HCT116 (cell line): ENCODE results near the gene MINDY4. TPM values are rescaled to one million over a fixed set of nuclear protein-coding genes. Genes with fewer than 3 reads are reported as not detected.

Experiments
- ATAC-seq: fragments of 200-7000 bp; cut with Tn5 transposase; 2 replicates; pipeline ENCODE4 v1.9.1; 2020; ENCODE audit warnings: mild to moderate bottlenecking, moderate library complexity
- BruUV-seq: library from RNA; stranded (reverse); fragments of 400-500 nt; replicated peaks from 2 replicates; lab custom pipeline; 2021; lab: Mats Ljungman, UMichigan
- CTCF ChIA-PET: fragments of 300-600 bp; sonication (Branson Sonifier 250); formaldehyde crosslinking; loops from one replicate; lab custom pipeline; 2021; ENCODE audit warnings: antibody characterized with exemption; lab: Charles Lee
- POLR2A ChIA-PET: fragments of 300-600, 350-600 bp; sonication (Branson Sonifier 250); formaldehyde crosslinking; loops from one replicate; lab custom pipeline; 2021; ENCODE audit warnings: antibody characterized with exemption; lab: Charles Lee
- RAD21 ChIA-PET, 2 experiments: fragments of 300-600 bp; sonication (Branson Sonifier 250); formaldehyde crosslinking; loops; one replicate each; lab custom pipeline; 2023; ENCODE audit warnings: low total read pairs in 2 of 2; ENCODE audit not compliant: uncharacterized antibody in 2 of 2, unreplicated experiment in 2 of 2, low non-redundant PET in 1 of 2; lab: Charles Lee
- DNase-seq: peaks from one replicate; pipeline ENCODE4 v3.0.0-alpha.2; 2010; ENCODE audit warnings: low read depth, low spot score
- H2AFZ ChIP-seq: fragments of 200-600 bp; shearing (Covaris generic), sonication (generic); 2 replicates; pipeline ENCODE4 v1.6.1; 2017; ENCODE audit warnings: low read depth, mixed run types, mixed read lengths, antibody characterized with exemption, low read length; ENCODE audit not compliant: poor library complexity, severe bottlenecking
- H3K27ac ChIP-seq: 2 replicates; pipeline ENCODE4 v1.5.1; 2012; ENCODE audit warnings: low read depth, low read length
- H3K27me3 ChIP-seq: fragments of 200-600 bp; sonication (generic); 2 replicates; pipeline ENCODE4 v1.6.1; 2016; ENCODE audit warnings: mixed run types, low read length, mixed read lengths; ENCODE audit not compliant: insufficient read depth
- H3K36me3 ChIP-seq, 2 experiments: fragments of 200-500 bp in 1 of 2; fragments of 200-600 bp in 1 of 2; sonication (Bioruptor generic) in 1 of 2; sonication (generic) in 1 of 2; 2 replicates each; pipeline versions ENCODE4 v1.5.1 to v1.6.1; 2014 to 2016; ENCODE audit warnings: low read length in 2 of 2, inconsistent platforms in 1 of 2, mixed read lengths in 1 of 2, mixed run types in 1 of 2; ENCODE audit not compliant: insufficient read depth in 2 of 2, control insufficient read depth in 1 of 2
- H3K4me1 ChIP-seq, 2 experiments: fragments of 200-600 bp in 1 of 2; sonication (generic) in 1 of 2; 2 replicates each; pipeline versions ENCODE4 v1.5.1 to v1.6.1; 2012 to 2017; ENCODE audit warnings: low read length in 2 of 2, inconsistent platforms in 1 of 2, mild to moderate bottlenecking in 1 of 2, mixed read lengths in 1 of 2, mixed run types in 1 of 2, moderate library complexity in 1 of 2; ENCODE audit not compliant: insufficient read depth in 2 of 2, control insufficient read depth in 1 of 2
- H3K4me2 ChIP-seq: fragments of 200-600 bp; sonication (generic); 2 replicates; pipeline ENCODE4 v1.6.1; 2017; ENCODE audit warnings: mixed run types, low read length, mixed read lengths
- H3K4me3 ChIP-seq, 2 experiments: fragments of 200-600 bp in 1 of 2; sonication (generic) in 1 of 2; replicated peaks in 1 of 2; 2 replicates each; pipeline ENCODE4 v1.5.1; 2011 to 2016; ENCODE audit warnings: low read length in 2 of 2, control low read depth in 1 of 2, low read depth in 1 of 2, mild to moderate bottlenecking in 1 of 2, mixed read lengths in 1 of 2, mixed run types in 1 of 2
- H3K79me2 ChIP-seq: fragments of 200-600 bp; sonication (generic); 2 replicates; pipeline ENCODE4 v1.6.1; 2017; ENCODE audit warnings: mild to moderate bottlenecking, mixed run types, low read length, moderate library complexity, mixed read lengths; ENCODE audit not compliant: insufficient read depth
- H3K9ac ChIP-seq: fragments of 200-600 bp; sonication (generic); 2 replicates; pipeline ENCODE4 v1.6.1; 2016; ENCODE audit warnings: low read length, mixed read lengths
- H3K9me2 ChIP-seq: fragments of 200-600 bp; sonication (generic), shearing (Covaris generic); 2 replicates; pipeline ENCODE4 v1.6.1; 2017; ENCODE audit warnings: mixed run types, mild to moderate bottlenecking, moderate library complexity; ENCODE audit not compliant: insufficient read depth
- H3K9me3 ChIP-seq, 2 experiments: fragments of 200-500 bp in 1 of 2; fragments of 200-600 bp in 1 of 2; sonication (Bioruptor generic) in 1 of 2; sonication (generic) in 1 of 2; 2 replicates each; pipeline ENCODE4 v1.6.1; 2014 to 2017; ENCODE audit warnings: low read length in 2 of 2, mixed read lengths in 2 of 2, inconsistent platforms in 1 of 2, low read depth in 1 of 2, mild to moderate bottlenecking in 1 of 2, mixed run types in 1 of 2, moderate library complexity in 1 of 2; ENCODE audit not compliant: control insufficient read depth in 1 of 2, insufficient read depth in 1 of 2
- H4K20me1 ChIP-seq: fragments of 200-600 bp; sonication (generic), shearing (Covaris generic); 2 replicates; pipeline ENCODE4 v1.6.1; 2017; ENCODE audit warnings: mixed run types, mild to moderate bottlenecking, moderate library complexity; ENCODE audit not compliant: insufficient read depth
- CEBPB ChIP-seq: IDR thresholded peaks from 2 replicates; pipeline ENCODE4 v1.6.1; 2012; ENCODE audit warnings: low read depth
- EGR1 ChIP-seq: IDR thresholded peaks from 2 replicates; pipeline ENCODE4 v1.6.1; 2012; ENCODE audit warnings: low read depth
- ELF1 ChIP-seq: IDR thresholded peaks from 2 replicates; pipeline ENCODE4 v1.6.1; 2012; ENCODE audit warnings: low read depth, borderline replicate concordance
- EZH2phosphoT487 ChIP-seq: fragments of 200-600 bp; IDR thresholded peaks from 2 replicates; pipeline ENCODE4 v1.6.1; 2018; ENCODE audit warnings: antibody characterized with exemption, borderline replicate concordance
- JUND ChIP-seq: IDR thresholded peaks from 2 replicates; pipeline ENCODE4 v1.6.1; 2012
- POLR2A ChIP-seq: IDR thresholded peaks from 2 replicates; pipeline ENCODE4 v1.7.0; 2011; ENCODE audit warnings: borderline replicate concordance; ENCODE audit not compliant: insufficient read depth, insufficient read length; ENCODE audit errors: extremely low read depth
- RAD21 ChIP-seq: IDR thresholded peaks from 2 replicates; pipeline ENCODE4 v1.6.1; 2012; ENCODE audit warnings: low read depth, mild to moderate bottlenecking
- TCF7L2 ChIP-seq: IDR thresholded peaks from 2 replicates; pipeline ENCODE4 v1.7.0; 2011; ENCODE audit warnings: borderline replicate concordance, inconsistent platforms; ENCODE audit not compliant: insufficient read depth, insufficient read length; ENCODE audit errors: extremely low read depth
- intact Hi-C: fragments of 100-400 bp; cut with micrococcal nuclease; formaldehyde crosslinking; loops from 2 replicates; pipeline ENCODE4 v1.10.0; 2022
- total RNA-seq: library from RNA; stranded (reverse); gene quantifications from one replicate; pipeline ENCODE4 v1.2.1, GENCODE V29; 2021; ENCODE audit not compliant: unreplicated experiment
- TF ChIP-seq, protein P1 (sequence below): IDR thresholded peaks from 2 replicates; pipeline ENCODE4 v1.6.1; 2012; ENCODE audit warnings: low read depth
- TF ChIP-seq, protein P2 (sequence below): IDR thresholded peaks from 2 replicates; pipeline ENCODE4 v1.6.1; 2012

The MINDY4 gene
- total RNA-seq, 1 experiment from 2014 or later, result 6.1 TPM

DNA sequence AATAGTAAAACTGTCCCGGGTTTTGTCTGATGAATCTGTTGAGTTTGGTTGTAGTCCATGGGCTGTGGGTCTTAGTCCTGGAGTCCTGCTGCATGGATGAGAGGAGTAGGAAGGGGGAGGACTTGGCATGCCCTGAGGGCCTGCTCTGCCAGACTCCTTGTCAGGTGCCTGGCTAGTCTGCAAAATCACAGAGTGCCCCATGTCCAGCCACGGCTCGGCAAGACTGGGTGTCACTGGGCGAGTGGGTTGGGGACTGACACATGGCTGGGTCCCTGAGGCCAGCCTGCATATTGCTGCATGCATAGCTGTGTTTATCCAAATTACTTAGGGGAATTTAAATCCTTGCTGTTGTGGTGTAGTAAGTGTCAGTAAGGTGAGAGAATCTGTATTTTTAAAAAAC is 9.7 kb downstream of the MINDY4 start:
- Histone ChIP-seq H3K79me2 (peaks cover 9% of the 10 kb centered on the region; the same call in 1 of the 2 replicates), H3K27ac (no peak overlapping the region), H3K4me3 (no peak overlapping the region), H4K20me1 (no peaks in the 10 kb centered on the region; the same call in 1 of the 2 replicates), H3K9me2 (no peaks in the 10 kb centered on the region), H3K4me2 (no peak overlapping the region), H3K36me3 (peaks cover 5 to 22% of the 10 kb centered on the region in 2 experiments; a peak in 3 of 4 replicates), H3K27me3 (no peaks in the 10 kb centered on the region), H3K9ac (no peak overlapping the region), H3K4me1 (no peaks in the 10 kb centered on the region), H3K9me3 (no peaks in the 10 kb centered on the region), H2AFZ (no peak overlapping the region)
- no TSS peak for BruUV-seq
- POLR2A ChIA-PET, result no interaction called here
- RAD21 ChIA-PET, result no interaction called here
- CTCF ChIA-PET, result no interaction called here
- intact Hi-C loops, result no loop called here
- TF ChIP-seq TCF7L2, result no peak
- no peak for TF ChIP-seq POLR2A
- no peak for TF ChIP-seq JUND
- no peak for DNase-seq
- no peak for ATAC-seq

DNA sequence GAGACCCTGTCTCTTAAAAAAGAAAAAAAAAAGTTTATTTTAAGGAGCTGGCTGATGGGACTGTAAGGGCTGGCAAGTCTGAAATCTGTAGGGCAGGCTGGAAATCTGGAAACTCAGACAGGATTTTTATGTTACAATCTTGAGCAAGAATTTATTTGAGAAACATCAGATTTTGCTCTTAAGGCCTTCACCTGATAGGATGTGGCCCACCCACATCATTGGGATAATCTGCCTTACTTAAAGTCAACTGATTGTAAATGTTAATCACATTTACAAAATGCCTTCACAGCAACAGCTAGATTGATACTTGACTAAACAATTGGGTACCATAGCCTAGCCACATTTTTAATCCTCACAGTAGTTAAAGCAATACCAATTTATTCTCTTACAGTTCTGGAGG is 11.5 kb downstream of the MINDY4 start:
- ATAC-seq (no peak), DNase-seq (no peak)
- peaks cover 3% of the 10 kb centered on the region; the same call in 1 of the 2 replicates for H3K79me2 ChIP-seq
- no peak overlapping the region for H3K27ac ChIP-seq
- intact Hi-C loops, result no loop called here
- CTCF ChIA-PET, result no interaction called here
- no peaks in the 10 kb centered on the region for H3K27me3 ChIP-seq
- H4K20me1 ChIP-seq, result no peaks in the 10 kb centered on the region; the same call in 1 of the 2 replicates
- POLR2A ChIA-PET, result interaction anchor here (0.6 kb wide), 1 partner anchor 10 kb away, joined by 3 read pairs; no protein-coding TSS in a partner anchor
- RAD21 ChIA-PET, result no interaction called here
- H3K4me1 ChIP-seq, result no peaks in the 10 kb centered on the region
- no TSS peak for BruUV-seq
- H2AFZ ChIP-seq, result no peak overlapping the region
- no peak overlapping the region for H3K4me2 ChIP-seq
- H3K4me3 ChIP-seq, result no peak overlapping the region
- H3K9me2 ChIP-seq, result no peaks in the 10 kb centered on the region
- H3K9me3 ChIP-seq, result no peaks in the 10 kb centered on the region
- peaks cover 3 to 24% of the 10 kb centered on the region in 2 experiments; a peak in 3 of 4 replicates for H3K36me3 ChIP-seq
- TF ChIP-seq EGR1 (no peak), CEBPB (no peak), ELF1 (no peak), RAD21 (no peak), EZH2phosphoT487 (no peak), TCF7L2 (no peak)
- TF ChIP-seq, protein P1, sequence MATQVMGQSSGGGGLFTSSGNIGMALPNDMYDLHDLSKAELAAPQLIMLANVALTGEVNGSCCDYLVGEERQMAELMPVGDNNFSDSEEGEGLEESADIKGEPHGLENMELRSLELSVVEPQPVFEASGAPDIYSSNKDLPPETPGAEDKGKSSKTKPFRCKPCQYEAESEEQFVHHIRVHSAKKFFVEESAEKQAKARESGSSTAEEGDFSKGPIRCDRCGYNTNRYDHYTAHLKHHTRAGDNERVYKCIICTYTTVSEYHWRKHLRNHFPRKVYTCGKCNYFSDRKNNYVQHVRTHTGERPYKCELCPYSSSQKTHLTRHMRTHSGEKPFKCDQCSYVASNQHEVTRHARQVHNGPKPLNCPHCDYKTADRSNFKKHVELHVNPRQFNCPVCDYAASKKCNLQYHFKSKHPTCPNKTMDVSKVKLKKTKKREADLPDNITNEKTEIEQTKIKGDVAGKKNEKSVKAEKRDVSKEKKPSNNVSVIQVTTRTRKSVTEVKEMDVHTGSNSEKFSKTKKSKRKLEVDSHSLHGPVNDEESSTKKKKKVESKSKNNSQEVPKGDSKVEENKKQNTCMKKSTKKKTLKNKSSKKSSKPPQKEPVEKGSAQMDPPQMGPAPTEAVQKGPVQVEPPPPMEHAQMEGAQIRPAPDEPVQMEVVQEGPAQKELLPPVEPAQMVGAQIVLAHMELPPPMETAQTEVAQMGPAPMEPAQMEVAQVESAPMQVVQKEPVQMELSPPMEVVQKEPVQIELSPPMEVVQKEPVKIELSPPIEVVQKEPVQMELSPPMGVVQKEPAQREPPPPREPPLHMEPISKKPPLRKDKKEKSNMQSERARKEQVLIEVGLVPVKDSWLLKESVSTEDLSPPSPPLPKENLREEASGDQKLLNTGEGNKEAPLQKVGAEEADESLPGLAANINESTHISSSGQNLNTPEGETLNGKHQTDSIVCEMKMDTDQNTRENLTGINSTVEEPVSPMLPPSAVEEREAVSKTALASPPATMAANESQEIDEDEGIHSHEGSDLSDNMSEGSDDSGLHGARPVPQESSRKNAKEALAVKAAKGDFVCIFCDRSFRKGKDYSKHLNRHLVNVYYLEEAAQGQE, result no peak
- TF ChIP-seq, protein P2, sequence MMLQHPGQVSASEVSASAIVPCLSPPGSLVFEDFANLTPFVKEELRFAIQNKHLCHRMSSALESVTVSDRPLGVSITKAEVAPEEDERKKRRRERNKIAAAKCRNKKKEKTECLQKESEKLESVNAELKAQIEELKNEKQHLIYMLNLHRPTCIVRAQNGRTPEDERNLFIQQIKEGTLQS, result no peak
- no peak overlapping the region for H3K9ac ChIP-seq
